HPDE6-E6E7 (cell line): ENCODE results near the gene STUM.
A peak's percentile ranks its signal among the peaks of the same experiment; 100 is the strongest.
"Not testable (repeated sequence)": the region's sequence is repeated elsewhere in the genome, so short reads cannot be mapped to it uniquely, and the experiment has no call there.

Experiments
- DNase-seq: peaks from one replicate; pipeline ENCODE4 v3.0.0; 2011; ENCODE audit warnings: missing footprints; ENCODE audit errors: extremely low spot score

STUM gene

GRCh38 chr1:226548256-226549093 is at the start of gene STUM:
Gene STUM, plus strand, starts transcription at chr1:226548764. Its CDS starts 141 bp downstream, at chr1:226548905.
- DNase-seq: peak; percentile 28

GRCh38 chr1:226499699-226500098 is 48.9 kb upstream of the STUM start:
- not testable (repeated sequence) for DNase-seq

GRCh38 chr1:226506021-226506420 is 42.5 kb upstream of the STUM start:
- DNase-seq: no peak

- DNase-seq: no peak
These were observed 41.6 kb upstream of the STUM start for GRCh38 chr1:226506921-226507320.

GRCh38 chr1:226510453-226510852 is 38.1 kb upstream of the STUM start:
- no peak for DNase-seq

GRCh38 chr1:226511296-226511695 is 37.3 kb upstream of the STUM start:
- DNase-seq: no peak

GRCh38 chr1:226512076-226512728 is 36.4 kb upstream of the STUM start:
- no peak for DNase-seq

GRCh38 chr1:226518375-226518774 is 30.2 kb upstream of the STUM start:
- no peak for DNase-seq

GRCh38 chr1:226519135-226519534 is 29.4 kb upstream of the STUM start:
- no peak for DNase-seq

GRCh38 chr1:226519716-226520598 is 28.6 kb upstream of the STUM start:
- DNase-seq: no peak

GRCh38 chr1:226520640-226521355 is 27.8 kb upstream of the STUM start:
- no peak for DNase-seq

GRCh38 chr1:226523646-226524406 is 24.7 kb upstream of the STUM start:
- DNase-seq: no peak

GRCh38 chr1:226524547-226524946 is 24.0 kb upstream of the STUM start:
- DNase-seq: no peak

GRCh38 chr1:226525750-226526149 is 22.8 kb upstream of the STUM start:
- DNase-seq: no peak

GRCh38 chr1:226526801-226527595 is 21.6 kb upstream of the STUM start:
- DNase-seq: no peak

GRCh38 chr1:226529891-226530290 is 18.7 kb upstream of the STUM start:
- no peak for DNase-seq

- no peak for DNase-seq
These were observed 18.0 kb upstream of the STUM start for GRCh38 chr1:226530591-226530990.

GRCh38 chr1:226531360-226532093 is 17.0 kb upstream of the STUM start:
- DNase-seq: no peak

- DNase-seq: no peak
These were observed 16.0 kb upstream of the STUM start for GRCh38 chr1:226532553-226532952.
